Panc1 (cell line): ENCODE measurements around the gene CEP95. TPM values are rescaled to one million over a fixed set of nuclear protein-coding genes. Genes with fewer than 3 reads are reported as not detected.
"Not testable (repeated sequence)": the region's sequence is repeated elsewhere in the genome, so short reads cannot be mapped to it uniquely, and the experiment has no call there.

Experiments used
- ATAC-seq: fragments of 200-7000 bp; cut with Tn5 transposase; 2 replicates; pipeline ENCODE4 v1.9.1; 2020; ENCODE audit warnings: mild to moderate bottlenecking, moderate library complexity
- BruUV-seq: library from RNA; stranded (reverse); fragments of 400-500 nt; replicated peaks from 2 replicates; lab custom pipeline; 2021; lab: Mats Ljungman, UMichigan
- CTCF ChIA-PET: fragments of 300-600 bp; sonication (Branson Sonifier 250); formaldehyde crosslinking; loops from one replicate; lab custom pipeline; 2022; ENCODE audit warnings: antibody characterized with exemption; lab: Charles Lee
- POLR2A ChIA-PET: fragments of 300-600 bp; sonication (Branson Sonifier 250); formaldehyde crosslinking; loops from one replicate; lab custom pipeline; 2022; ENCODE audit warnings: antibody characterized with exemption; lab: Charles Lee
- DNase-seq: peaks from one replicate; pipeline ENCODE4 v3.0.0-alpha.2; 2010; ENCODE audit warnings: low read depth, low spot score
- H3K27ac ChIP-seq: 2 replicates; pipeline ENCODE4 v1.5.1; 2011; ENCODE audit warnings: mild to moderate bottlenecking, low read length, inconsistent platforms
- H3K27me3 ChIP-seq: fragments of 200-500 bp; sonication (Bioruptor generic); 2 replicates; pipeline ENCODE4 v1.6.0; 2014; ENCODE audit warnings: low read length, inconsistent platforms; ENCODE audit not compliant: control insufficient read depth, insufficient read depth
- H3K36me3 ChIP-seq: fragments of 200-500 bp; sonication (Bioruptor generic); 2 replicates; pipeline ENCODE4 v1.5.1; 2014; ENCODE audit warnings: inconsistent platforms, mild to moderate bottlenecking, low read length, moderate library complexity; ENCODE audit not compliant: control insufficient read depth, insufficient read depth
- H3K4me1 ChIP-seq: 2 replicates; pipeline ENCODE4 v1.5.1; 2011; ENCODE audit warnings: inconsistent platforms, mild to moderate bottlenecking, low read length, moderate library complexity; ENCODE audit not compliant: control insufficient read depth, insufficient read depth
- H3K4me3 ChIP-seq, 2 experiments: 2 replicates each; pipeline ENCODE4 v1.5.1; 2011 to 2012; ENCODE audit warnings: low read depth in 2 of 2, low read length in 2 of 2, mild to moderate bottlenecking in 2 of 2, inconsistent platforms in 1 of 2, moderate library complexity in 1 of 2
- H3K9me3 ChIP-seq: fragments of 200-500 bp; sonication (Bioruptor generic); 2 replicates; pipeline ENCODE4 v1.5.1; 2014; ENCODE audit warnings: low read depth, mild to moderate bottlenecking, inconsistent platforms, low read length, moderate library complexity; ENCODE audit not compliant: control insufficient read depth, insufficient read depth
- POLR2AphosphoS5 ChIP-seq: IDR thresholded peaks from 2 replicates; pipeline ENCODE4 v1.6.1; 2012; ENCODE audit warnings: mild to moderate bottlenecking, low read depth, low read length, moderate library complexity
- SIN3A ChIP-seq: IDR thresholded peaks from 2 replicates; pipeline ENCODE4 v1.6.1; 2012; ENCODE audit warnings: low read depth, mild to moderate bottlenecking, low read length, moderate library complexity, borderline replicate concordance; ENCODE audit not compliant: insufficient read depth
- TCF7L2 ChIP-seq: IDR thresholded peaks from 2 replicates; pipeline ENCODE4 v1.6.1; 2011; ENCODE audit warnings: mild to moderate bottlenecking, low read depth, low read length, inconsistent platforms
- in situ Hi-C: cut with HindIII; loops from 2 replicates; pipeline ENCODE4 v1.10.0; 2016; ENCODE audit warnings: low sequenced_read_pairs, low pct_unique_long_range_greater_than_20kb
- intact Hi-C: fragments of 100-400 bp; cut with micrococcal nuclease; formaldehyde crosslinking; loops from one replicate; pipeline ENCODE4 v1.10.0; 2022; ENCODE audit not compliant: unreplicated experiment
- total RNA-seq: library from RNA; stranded (reverse); gene quantifications from one replicate; pipeline ENCODE4 v1.2.1, GENCODE V29; 2021; ENCODE audit not compliant: unreplicated experiment
- TF ChIP-seq, protein P1 (sequence below): fragments of 450-650 bp; IDR thresholded peaks from 2 replicates; pipeline ENCODE4 v1.5.1; 2017; ENCODE audit warnings: mild to moderate bottlenecking
- TF ChIP-seq, protein P2 (sequence below), 2 experiments: IDR thresholded peaks; 2 replicates each; pipeline ENCODE4 v1.6.1; 2011 to 2012; ENCODE audit warnings: low read depth in 2 of 2, control low read depth in 1 of 2, low read length in 1 of 2, mild to moderate bottlenecking in 1 of 2, moderate library complexity in 1 of 2; ENCODE audit not compliant: insufficient read depth in 1 of 2

Gene CEP95
- total RNA-seq, 1 experiment from 2014 or later: 23.2 TPM

GRCh38 chr17:64458756-64459155 is 48.0 kb upstream of the CEP95 start:
- no peaks in the 10 kb centered on the region for H3K36me3 ChIP-seq
- ChIA-PET CTCF (no interaction called here), POLR2A (no interaction called here)
- ATAC-seq: no peak
- no peaks in the 10 kb centered on the region for H3K4me1 ChIP-seq
- H3K27ac ChIP-seq: no peak overlapping the region
- intact Hi-C loops: no loop called here
- H3K9me3 ChIP-seq: no peaks in the 10 kb centered on the region
- H3K4me3 ChIP-seq: no peak overlapping the region
- TF ChIP-seq POLR2AphosphoS5 (no peak), SIN3A (no peak)
- TF ChIP-seq, protein P1, sequence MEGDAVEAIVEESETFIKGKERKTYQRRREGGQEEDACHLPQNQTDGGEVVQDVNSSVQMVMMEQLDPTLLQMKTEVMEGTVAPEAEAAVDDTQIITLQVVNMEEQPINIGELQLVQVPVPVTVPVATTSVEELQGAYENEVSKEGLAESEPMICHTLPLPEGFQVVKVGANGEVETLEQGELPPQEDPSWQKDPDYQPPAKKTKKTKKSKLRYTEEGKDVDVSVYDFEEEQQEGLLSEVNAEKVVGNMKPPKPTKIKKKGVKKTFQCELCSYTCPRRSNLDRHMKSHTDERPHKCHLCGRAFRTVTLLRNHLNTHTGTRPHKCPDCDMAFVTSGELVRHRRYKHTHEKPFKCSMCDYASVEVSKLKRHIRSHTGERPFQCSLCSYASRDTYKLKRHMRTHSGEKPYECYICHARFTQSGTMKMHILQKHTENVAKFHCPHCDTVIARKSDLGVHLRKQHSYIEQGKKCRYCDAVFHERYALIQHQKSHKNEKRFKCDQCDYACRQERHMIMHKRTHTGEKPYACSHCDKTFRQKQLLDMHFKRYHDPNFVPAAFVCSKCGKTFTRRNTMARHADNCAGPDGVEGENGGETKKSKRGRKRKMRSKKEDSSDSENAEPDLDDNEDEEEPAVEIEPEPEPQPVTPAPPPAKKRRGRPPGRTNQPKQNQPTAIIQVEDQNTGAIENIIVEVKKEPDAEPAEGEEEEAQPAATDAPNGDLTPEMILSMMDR: no peak
- TF ChIP-seq, protein P2, sequence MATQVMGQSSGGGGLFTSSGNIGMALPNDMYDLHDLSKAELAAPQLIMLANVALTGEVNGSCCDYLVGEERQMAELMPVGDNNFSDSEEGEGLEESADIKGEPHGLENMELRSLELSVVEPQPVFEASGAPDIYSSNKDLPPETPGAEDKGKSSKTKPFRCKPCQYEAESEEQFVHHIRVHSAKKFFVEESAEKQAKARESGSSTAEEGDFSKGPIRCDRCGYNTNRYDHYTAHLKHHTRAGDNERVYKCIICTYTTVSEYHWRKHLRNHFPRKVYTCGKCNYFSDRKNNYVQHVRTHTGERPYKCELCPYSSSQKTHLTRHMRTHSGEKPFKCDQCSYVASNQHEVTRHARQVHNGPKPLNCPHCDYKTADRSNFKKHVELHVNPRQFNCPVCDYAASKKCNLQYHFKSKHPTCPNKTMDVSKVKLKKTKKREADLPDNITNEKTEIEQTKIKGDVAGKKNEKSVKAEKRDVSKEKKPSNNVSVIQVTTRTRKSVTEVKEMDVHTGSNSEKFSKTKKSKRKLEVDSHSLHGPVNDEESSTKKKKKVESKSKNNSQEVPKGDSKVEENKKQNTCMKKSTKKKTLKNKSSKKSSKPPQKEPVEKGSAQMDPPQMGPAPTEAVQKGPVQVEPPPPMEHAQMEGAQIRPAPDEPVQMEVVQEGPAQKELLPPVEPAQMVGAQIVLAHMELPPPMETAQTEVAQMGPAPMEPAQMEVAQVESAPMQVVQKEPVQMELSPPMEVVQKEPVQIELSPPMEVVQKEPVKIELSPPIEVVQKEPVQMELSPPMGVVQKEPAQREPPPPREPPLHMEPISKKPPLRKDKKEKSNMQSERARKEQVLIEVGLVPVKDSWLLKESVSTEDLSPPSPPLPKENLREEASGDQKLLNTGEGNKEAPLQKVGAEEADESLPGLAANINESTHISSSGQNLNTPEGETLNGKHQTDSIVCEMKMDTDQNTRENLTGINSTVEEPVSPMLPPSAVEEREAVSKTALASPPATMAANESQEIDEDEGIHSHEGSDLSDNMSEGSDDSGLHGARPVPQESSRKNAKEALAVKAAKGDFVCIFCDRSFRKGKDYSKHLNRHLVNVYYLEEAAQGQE (IDR thresholded peaks at IDR 0.05; ENCODE audit: insufficient read depth in 1 of 2, low read depth in 2 of 2, low read length in 1 of 2): no peak
- DNase-seq: no peak
- in situ Hi-C loops: no loop called here
- BruUV-seq: no TSS peak
- no peaks in the 10 kb centered on the region for H3K27me3 ChIP-seq

GRCh38 chr17:64459284-64459747 is 47.5 kb upstream of the CEP95 start:
- ATAC-seq: peak; percentile 84
- no peak overlapping the region for H3K27ac ChIP-seq
- no peaks in the 10 kb centered on the region for H3K36me3 ChIP-seq
- ChIA-PET POLR2A (no interaction called here), CTCF (no interaction called here)
- no peaks in the 10 kb centered on the region for H3K9me3 ChIP-seq
- H3K27me3 ChIP-seq: no peaks in the 10 kb centered on the region
- intact Hi-C loops: no loop called here
- no TSS peak for BruUV-seq
- H3K4me3 ChIP-seq: no peak overlapping the region
- DNase-seq: no peak
- H3K4me1 ChIP-seq: no peaks in the 10 kb centered on the region
- in situ Hi-C loops: no loop called here
- TF ChIP-seq POLR2AphosphoS5 (no peak), SIN3A (no peak), TCF7L2 (no peak)
- TF ChIP-seq, protein P1: no peak
- TF ChIP-seq, protein P2 (IDR thresholded peaks at IDR 0.05; ENCODE audit: insufficient read depth in 1 of 2, low read depth in 2 of 2, low read length in 1 of 2): no peak

GRCh38 chr17:64459818-64460217 is 47.0 kb upstream of the CEP95 start:
- H3K9me3 ChIP-seq, H3K4me3 ChIP-seq, CTCF ChIA-PET, intact Hi-C loops, H3K27ac ChIP-seq, H3K4me1 ChIP-seq, H3K27me3 ChIP-seq, ATAC-seq, DNase-seq, BruUV-seq, in situ Hi-C loops, H3K36me3 ChIP-seq, POLR2A ChIA-PET: not testable (repeated sequence)
